ENCODE measurements around the gene TEAD1. TPM values are rescaled to one million over a fixed set of nuclear protein-coding genes. Genes with fewer than 3 reads are reported as not detected.
"Not testable (repeated sequence)": the region's sequence is repeated elsewhere in the genome, so short reads cannot be mapped to it uniquely, and the experiment has no call there.

Gene TEAD1
- total RNA-seq, 6 experiments from 2014 or later: 28.3 to 41.5 (median 32.2) TPM

DNA sequence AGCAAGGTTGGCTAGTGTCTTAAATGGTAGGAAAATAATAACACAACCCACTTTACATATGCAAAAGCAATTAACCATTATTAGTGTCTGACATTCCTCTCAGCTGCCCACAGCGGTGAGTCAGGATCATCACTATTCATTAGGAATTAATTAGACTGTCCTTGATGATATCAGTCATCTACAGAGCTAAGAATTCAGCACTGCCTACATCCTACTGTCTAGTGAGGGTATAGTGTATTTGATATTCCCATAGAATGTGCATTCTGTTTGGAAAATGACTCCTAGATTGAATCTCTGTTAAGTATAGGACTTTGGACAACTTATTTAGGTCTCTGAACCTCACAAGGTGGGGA is 82.2 kb downstream of the TEAD1 start:
- 100% methylated on average over 1 of the region's 1 CpG for WGBS (ENCODE audit: insufficient coverage, low coverage, low lambda C conversion rate, missing lambda C conversion rate)
- no peak overlapping the region for H3K27ac ChIP-seq
- intact Hi-C loops (cut with DNase I): no loop called here
- DNase-seq (no peak), ATAC-seq (no peak)
- TF ChIP-seq, protein P1, sequence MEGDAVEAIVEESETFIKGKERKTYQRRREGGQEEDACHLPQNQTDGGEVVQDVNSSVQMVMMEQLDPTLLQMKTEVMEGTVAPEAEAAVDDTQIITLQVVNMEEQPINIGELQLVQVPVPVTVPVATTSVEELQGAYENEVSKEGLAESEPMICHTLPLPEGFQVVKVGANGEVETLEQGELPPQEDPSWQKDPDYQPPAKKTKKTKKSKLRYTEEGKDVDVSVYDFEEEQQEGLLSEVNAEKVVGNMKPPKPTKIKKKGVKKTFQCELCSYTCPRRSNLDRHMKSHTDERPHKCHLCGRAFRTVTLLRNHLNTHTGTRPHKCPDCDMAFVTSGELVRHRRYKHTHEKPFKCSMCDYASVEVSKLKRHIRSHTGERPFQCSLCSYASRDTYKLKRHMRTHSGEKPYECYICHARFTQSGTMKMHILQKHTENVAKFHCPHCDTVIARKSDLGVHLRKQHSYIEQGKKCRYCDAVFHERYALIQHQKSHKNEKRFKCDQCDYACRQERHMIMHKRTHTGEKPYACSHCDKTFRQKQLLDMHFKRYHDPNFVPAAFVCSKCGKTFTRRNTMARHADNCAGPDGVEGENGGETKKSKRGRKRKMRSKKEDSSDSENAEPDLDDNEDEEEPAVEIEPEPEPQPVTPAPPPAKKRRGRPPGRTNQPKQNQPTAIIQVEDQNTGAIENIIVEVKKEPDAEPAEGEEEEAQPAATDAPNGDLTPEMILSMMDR (IDR thresholded peaks at IDR 0.05): no peak
- TF ChIP-seq POLR2A (IDR thresholded peaks at IDR 0.05): no peak
- H3K27me3 ChIP-seq: no peaks in the 10 kb centered on the region
- H3K4me3 ChIP-seq: no peak overlapping the region
- H3K36me3 ChIP-seq: no peaks in the 10 kb centered on the region
- H3K4me1 ChIP-seq: peaks cover 0 to 7% (median 0%) of the 10 kb centered on the region in 4 donors
- no peaks in the 10 kb centered on the region for H3K9me3 ChIP-seq

DNA sequence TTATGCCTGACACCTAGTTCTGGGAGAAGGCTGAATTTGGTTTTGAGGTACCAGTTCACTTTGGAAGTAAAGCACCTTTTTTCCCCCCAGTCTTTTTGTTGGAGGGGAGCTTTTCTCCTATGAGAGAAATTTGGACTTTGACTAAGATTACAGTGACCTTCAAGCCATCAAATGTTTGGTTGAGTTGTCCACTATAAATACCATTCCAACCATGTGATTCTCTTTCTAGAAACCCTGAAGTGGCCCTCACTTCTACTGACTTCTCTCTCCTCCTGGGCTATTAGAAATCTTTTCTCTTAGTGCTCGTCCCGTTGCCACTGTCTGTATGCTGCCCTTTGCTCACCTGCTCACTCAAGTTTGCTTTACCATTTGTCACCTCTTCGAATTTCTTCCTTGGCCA is 82.6 kb downstream of the TEAD1 start:
- intact Hi-C loops (cut with DNase I): no loop called here
- Histone ChIP-seq H3K27me3 (no peaks in the 10 kb centered on the region), H3K36me3 (no peaks in the 10 kb centered on the region), H3K9me3 (no peaks in the 10 kb centered on the region), H3K4me1 (peaks cover 0 to 7% (median 0%) of the 10 kb centered on the region in 4 donors), H3K4me3 (no peak overlapping the region), H3K27ac (no peak overlapping the region)
- ATAC-seq (no peak), DNase-seq (no peak)
- TF ChIP-seq POLR2A (IDR thresholded peaks at IDR 0.05): no peak
- TF ChIP-seq, protein P1 (IDR thresholded peaks at IDR 0.05): no peak
- 59% methylated on average over 3 of the region's 3 CpGs for WGBS (ENCODE audit: insufficient coverage, low coverage, low lambda C conversion rate, missing lambda C conversion rate)

DNA sequence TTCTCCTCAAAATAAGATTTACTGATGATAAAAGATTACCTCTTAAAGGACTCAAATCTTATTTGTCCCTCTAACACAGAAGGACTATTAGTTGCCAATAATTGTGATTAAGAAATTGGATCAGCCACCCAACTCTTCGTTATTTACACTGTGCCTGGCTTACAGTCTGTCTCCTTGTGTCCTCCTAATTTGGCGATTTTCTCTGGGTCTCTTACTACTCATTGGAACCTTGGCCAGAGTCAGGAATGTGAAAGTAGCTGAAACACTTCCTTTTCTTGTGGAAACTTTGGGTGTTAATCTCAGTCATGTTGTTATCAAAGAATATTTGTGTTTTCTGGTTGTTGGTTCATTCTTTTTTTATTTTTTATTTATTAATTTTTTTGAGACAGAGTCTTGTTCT is 83.2 kb downstream of the TEAD1 start:
- intact Hi-C loops (cut with DNase I): no loop called here
- WGBS (ENCODE audit: insufficient coverage, low coverage, low lambda C conversion rate, missing lambda C conversion rate): 29% methylated on average over 2 of the region's 2 CpGs
- peak; percentile 29 to 45 (median 34) for ATAC-seq

DNA sequence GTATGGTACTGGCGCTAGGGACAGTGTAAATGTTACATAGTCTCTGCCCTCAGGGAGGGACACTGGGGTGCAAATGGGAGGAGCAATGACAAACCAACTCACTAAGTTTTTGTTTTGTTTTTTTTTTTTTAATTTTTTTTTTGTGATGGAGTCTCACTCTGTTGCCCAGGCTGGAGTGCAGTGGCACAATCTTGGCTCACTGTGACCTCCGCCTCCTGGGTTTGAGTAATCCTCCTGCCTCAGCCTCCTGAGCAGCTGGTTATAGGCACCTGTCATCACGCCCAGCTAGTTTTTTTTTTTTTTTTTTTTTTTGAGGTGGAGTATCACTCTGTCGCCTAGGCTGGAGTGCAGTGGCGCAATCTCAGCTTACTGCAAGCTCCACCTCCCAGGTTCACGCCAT is 83.9 kb downstream of the TEAD1 start:
- H3K27me3 ChIP-seq; H3K9me3 ChIP-seq; H3K4me1 ChIP-seq; H3K4me3 ChIP-seq; intact Hi-C loops (cut with DNase I); ATAC-seq; H3K27ac ChIP-seq; H3K36me3 ChIP-seq; DNase-seq: not testable (repeated sequence)
- WGBS (ENCODE audit: insufficient coverage, low coverage, low lambda C conversion rate, missing lambda C conversion rate): 100% methylated on average over 3 of the region's 6 CpGs

More for the DNA sequence above, 83.2 kb downstream of the TEAD1 start:
- Histone ChIP-seq H3K27ac (no peak overlapping the region), H3K4me3 (no peak overlapping the region), H3K27me3 (no peaks in the 10 kb centered on the region), H3K36me3 (no peaks in the 10 kb centered on the region), H3K4me1 (peaks cover 0 to 7% (median 0%) of the 10 kb centered on the region in 4 donors), H3K9me3 (no peaks in the 10 kb centered on the region)
- no peak for TF ChIP-seq POLR2A (IDR thresholded peaks at IDR 0.05)
- TF ChIP-seq, protein P1 (IDR thresholded peaks at IDR 0.05): no peak
- DNase-seq: no peak

DNA sequence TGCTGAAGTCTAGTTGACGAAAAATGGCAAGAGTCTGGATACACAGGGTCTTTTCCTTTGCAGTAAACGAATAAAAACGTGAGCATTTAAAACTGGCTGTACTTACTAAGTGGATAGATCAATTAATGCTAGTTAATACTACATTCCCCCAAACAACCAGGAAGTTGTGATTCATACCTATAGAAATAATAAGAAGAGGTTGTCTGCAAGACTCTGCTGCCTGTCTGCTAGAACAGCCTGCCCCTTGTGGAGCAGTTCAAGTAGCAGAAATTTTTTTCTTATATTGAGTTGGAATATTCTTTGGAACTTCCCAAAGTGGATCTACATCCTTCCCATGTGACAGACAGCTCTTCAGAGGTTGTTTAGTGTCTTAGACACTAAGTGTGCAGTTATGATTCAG is 86.8 kb downstream of the TEAD1 start:
- H3K27me3 ChIP-seq: no peaks in the 10 kb centered on the region
- ATAC-seq (no peak), DNase-seq (no peak)
- WGBS (ENCODE audit: insufficient coverage, low coverage, low lambda C conversion rate, missing lambda C conversion rate): 39% methylated on average over 3 of the region's 3 CpGs
- H3K9me3 ChIP-seq: no peaks in the 10 kb centered on the region
- no peaks in the 10 kb centered on the region for H3K4me1 ChIP-seq
- intact Hi-C loops (cut with DNase I): no loop called here
- peaks cover 0 to 12% (median 6%) of the 10 kb centered on the region in 4 donors for H3K36me3 ChIP-seq
- H3K4me3 ChIP-seq: no peak overlapping the region
- H3K27ac ChIP-seq: no peak overlapping the region
- TF ChIP-seq, protein P1 (IDR thresholded peaks at IDR 0.05): no peak
- no peak for TF ChIP-seq POLR2A (IDR thresholded peaks at IDR 0.05)
